ENCODE data around the gene TMEM192.
"Not testable (repeated sequence)": the region's sequence is repeated elsewhere in the genome, so short reads cannot be mapped to it uniquely, and the experiment has no call there.

The TMEM192 gene

GRCh38 chr4:165112368-165113121, at the start of gene TMEM192:
TSS of gene TMEM192 (minus strand) at chr4:165112860. CDS start at chr4:165112773, 87 bp downstream.
- DNase-seq (ENCODE audit: low spot score): peak; percentile 95

- no peak for DNase-seq (ENCODE audit: low spot score)
Observed at GRCh38 chr4:165158762-165159161, 46.1 kb upstream of the TMEM192 start.

GRCh38 chr4:165156906-165157305, 44.2 kb upstream of the TMEM192 start:
- no peak for DNase-seq (ENCODE audit: low spot score)

- no peak for DNase-seq (ENCODE audit: low spot score)
Observed at GRCh38 chr4:165154482-165154881, 41.8 kb upstream of the TMEM192 start.

- DNase-seq (ENCODE audit: low spot score): no peak
Observed at GRCh38 chr4:165152527-165152926, 39.9 kb upstream of the TMEM192 start.

GRCh38 chr4:165151734-165152133, 39.1 kb upstream of the TMEM192 start:
- DNase-seq (ENCODE audit: low spot score): no peak

GRCh38 chr4:165150545-165150944, 37.9 kb upstream of the TMEM192 start:
- DNase-seq (ENCODE audit: low spot score): no peak

GRCh38 chr4:165138843-165139242, 26.2 kb upstream of the TMEM192 start:
- DNase-seq (ENCODE audit: low spot score): no peak

- DNase-seq (ENCODE audit: low spot score): no peak
Observed at GRCh38 chr4:165137205-165137604, 24.5 kb upstream of the TMEM192 start.

GRCh38 chr4:165136529-165136928, 23.9 kb upstream of the TMEM192 start:
- no peak for DNase-seq (ENCODE audit: low spot score)

- no peak for DNase-seq (ENCODE audit: low spot score)
Observed at GRCh38 chr4:165133150-165133549, 20.5 kb upstream of the TMEM192 start.

- DNase-seq (ENCODE audit: low spot score): peak; percentile 62
Observed at GRCh38 chr4:165131247-165131832, 18.7 kb upstream of the TMEM192 start.

- DNase-seq (ENCODE audit: low spot score): no peak
Observed at GRCh38 chr4:165129924-165130323, 17.3 kb upstream of the TMEM192 start.

- DNase-seq (ENCODE audit: low spot score): not testable (repeated sequence)
Observed at GRCh38 chr4:165125869-165126499, 13.3 kb upstream of the TMEM192 start.

- DNase-seq (ENCODE audit: low spot score): no peak
Observed at GRCh38 chr4:165124488-165124887, 11.8 kb upstream of the TMEM192 start.

- DNase-seq (ENCODE audit: low spot score): no peak
Observed at GRCh38 chr4:165118256-165118909, 5.7 kb upstream of the TMEM192 start.

GRCh38 chr4:165115301-165115700, 2.6 kb upstream of the TMEM192 start:
- DNase-seq (ENCODE audit: low spot score): no peak

- DNase-seq (ENCODE audit: low spot score): no peak
Observed at GRCh38 chr4:165111906-165112367, 723 bp downstream of the TMEM192 start.

- DNase-seq (ENCODE audit: low spot score): no peak
Observed at GRCh38 chr4:165106518-165106917, 6.1 kb downstream of the TMEM192 start.

GRCh38 chr4:165101641-165102040, 11.0 kb downstream of the TMEM192 start:
- DNase-seq (ENCODE audit: low spot score): no peak

GRCh38 chr4:165096776-165097175, 15.9 kb downstream of the TMEM192 start:
- no peak for DNase-seq (ENCODE audit: low spot score)

- no peak for DNase-seq (ENCODE audit: low spot score)
Observed at GRCh38 chr4:165095291-165095690, 17.4 kb downstream of the TMEM192 start.

GRCh38 chr4:165094873-165095272, 17.8 kb downstream of the TMEM192 start:
- DNase-seq (ENCODE audit: low spot score): no peak
